ENCODE data around the gene C2.
A peak's percentile ranks its signal among the peaks of the same experiment; 100 is the strongest.

Gene C2

GRCh38 chr6:31948306-31948705 lies 20.8 kb downstream of the C2 start:
- peaks cover 10% of the 10 kb centered on the region for H3K4me1 ChIP-seq (ENCODE audit: insufficient read depth, low read length)
- H3K27me3 ChIP-seq (ENCODE audit: control insufficient read depth in 1 of 2, insufficient read depth in 2 of 2, low read length in 2 of 2) = no peaks in the 10 kb centered on the region
- H3K9me3 ChIP-seq (ENCODE audit: low read length) = no peaks in the 10 kb centered on the region
- H3K4me3 ChIP-seq (ENCODE audit: low read depth in 1 of 2, low read length in 2 of 2) = no peak overlapping the region
- H3K36me3 ChIP-seq (ENCODE audit: insufficient read depth, low read length) = peaks cover 22% of the 10 kb centered on the region
- H3K9ac ChIP-seq (ENCODE audit: low read length) = no peak overlapping the region
- no peak overlapping the region for H3K27ac ChIP-seq (ENCODE audit: low read depth, low read length)

GRCh38 chr6:31948753-31949413 lies 21.4 kb downstream of the C2 start:
- Histone ChIP-seq H3K27me3 (ENCODE audit: control insufficient read depth in 1 of 2, insufficient read depth in 2 of 2, low read length in 2 of 2) (no peaks in the 10 kb centered on the region), H3K9ac (ENCODE audit: low read length) (no peak overlapping the region), H3K9me3 (ENCODE audit: low read length) (no peaks in the 10 kb centered on the region), H3K27ac (ENCODE audit: low read depth, low read length) (no peak overlapping the region), H3K4me1 (ENCODE audit: insufficient read depth, low read length) (peaks cover 10% of the 10 kb centered on the region), H3K4me3 (ENCODE audit: low read depth in 1 of 2, low read length in 2 of 2) (no peak overlapping the region), H3K36me3 (ENCODE audit: insufficient read depth, low read length) (peaks cover 28% of the 10 kb centered on the region)

GRCh38 chr6:31949926-31950548 lies 22.5 kb downstream of the C2 start:
- Histone ChIP-seq H3K4me1 (ENCODE audit: insufficient read depth, low read length) (peaks cover 6% of the 10 kb centered on the region), H3K9ac (ENCODE audit: low read length) (no peak overlapping the region), H3K27me3 (ENCODE audit: control insufficient read depth in 1 of 2, insufficient read depth in 2 of 2, low read length in 2 of 2) (no peaks in the 10 kb centered on the region), H3K36me3 (ENCODE audit: insufficient read depth, low read length) (peaks cover 40% of the 10 kb centered on the region), H3K9me3 (ENCODE audit: low read length) (no peaks in the 10 kb centered on the region), H3K27ac (ENCODE audit: low read depth, low read length) (no peak overlapping the region), H3K4me3 (ENCODE audit: low read depth in 1 of 2, low read length in 2 of 2) (no peak overlapping the region)

- Histone ChIP-seq H3K9me3 (ENCODE audit: low read length) (no peaks in the 10 kb centered on the region), H3K4me3 (ENCODE audit: low read depth in 1 of 2, low read length in 2 of 2) (no peak overlapping the region), H3K27ac (ENCODE audit: low read depth, low read length) (peak overlapping the region; percentile 4)
Observed at GRCh38 chr6:31952140-31952805, 24.8 kb downstream of the C2 start.

GRCh38 chr6:31952890-31953289 lies 25.4 kb downstream of the C2 start:
- H3K4me1 ChIP-seq (ENCODE audit: insufficient read depth, low read length) = peaks cover 9% of the 10 kb centered on the region
- no peaks in the 10 kb centered on the region for H3K27me3 ChIP-seq (ENCODE audit: control insufficient read depth in 1 of 2, insufficient read depth in 2 of 2, low read length in 2 of 2)
- peaks cover 57% of the 10 kb centered on the region for H3K36me3 ChIP-seq (ENCODE audit: insufficient read depth, low read length)
- H3K27ac ChIP-seq (ENCODE audit: low read depth, low read length) = no peak overlapping the region
- no peaks in the 10 kb centered on the region for H3K9me3 ChIP-seq (ENCODE audit: low read length)
- no peak overlapping the region for H3K9ac ChIP-seq (ENCODE audit: low read length)
- H3K4me3 ChIP-seq (ENCODE audit: low read depth in 1 of 2, low read length in 2 of 2) = no peak overlapping the region

More at GRCh38 chr6:31952140-31952805, 24.8 kb downstream of the C2 start:
- H3K9ac ChIP-seq (ENCODE audit: low read length) = no peak overlapping the region
- H3K27me3 ChIP-seq (ENCODE audit: control insufficient read depth in 1 of 2, insufficient read depth in 2 of 2, low read length in 2 of 2) = no peaks in the 10 kb centered on the region
- H3K36me3 ChIP-seq (ENCODE audit: insufficient read depth, low read length) = peaks cover 56% of the 10 kb centered on the region
- peaks cover 2% of the 10 kb centered on the region for H3K4me1 ChIP-seq (ENCODE audit: insufficient read depth, low read length)

- H3K27ac ChIP-seq (ENCODE audit: low read depth, low read length) = no peak overlapping the region
- H3K4me3 ChIP-seq (ENCODE audit: low read depth in 1 of 2, low read length in 2 of 2) = no peak overlapping the region
- no peaks in the 10 kb centered on the region for H3K9me3 ChIP-seq (ENCODE audit: low read length)
- no peak overlapping the region for H3K9ac ChIP-seq (ENCODE audit: low read length)
- no peaks in the 10 kb centered on the region for H3K27me3 ChIP-seq (ENCODE audit: control insufficient read depth in 1 of 2, insufficient read depth in 2 of 2, low read length in 2 of 2)
- peaks cover 17% of the 10 kb centered on the region for H3K4me1 ChIP-seq (ENCODE audit: insufficient read depth, low read length)
- H3K36me3 ChIP-seq (ENCODE audit: insufficient read depth, low read length) = peaks cover 57% of the 10 kb centered on the region
Observed at GRCh38 chr6:31954511-31954910, 27.0 kb downstream of the C2 start.

GRCh38 chr6:31956796-31957195 lies 29.3 kb downstream of the C2 start:
- H3K9me3 ChIP-seq (ENCODE audit: low read length) = no peaks in the 10 kb centered on the region
- peaks cover 67% of the 10 kb centered on the region for H3K36me3 ChIP-seq (ENCODE audit: insufficient read depth, low read length)
- H3K27ac ChIP-seq (ENCODE audit: low read depth, low read length) = no peak overlapping the region
- H3K27me3 ChIP-seq (ENCODE audit: control insufficient read depth in 1 of 2, insufficient read depth in 2 of 2, low read length in 2 of 2) = no peaks in the 10 kb centered on the region
- H3K9ac ChIP-seq (ENCODE audit: low read length) = no peak overlapping the region
- H3K4me3 ChIP-seq (ENCODE audit: low read depth in 1 of 2, low read length in 2 of 2) = no peak overlapping the region
- peaks cover 22% of the 10 kb centered on the region for H3K4me1 ChIP-seq (ENCODE audit: insufficient read depth, low read length)

GRCh38 chr6:31958412-31958740 lies 30.9 kb downstream of the C2 start:
- Histone ChIP-seq H3K27ac (ENCODE audit: low read depth, low read length) (peak overlapping the region; percentile 70), H3K9ac (ENCODE audit: low read length) (peak overlapping the region; percentile 98), H3K27me3 (ENCODE audit: control insufficient read depth in 1 of 2, insufficient read depth in 2 of 2, low read length in 2 of 2) (no peaks in the 10 kb centered on the region), H3K4me1 (ENCODE audit: insufficient read depth, low read length) (peaks cover 22% of the 10 kb centered on the region), H3K4me3 (ENCODE audit: low read depth in 1 of 2, low read length in 2 of 2) (peak overlapping the region; percentile 81 to 99), H3K9me3 (ENCODE audit: low read length) (no peaks in the 10 kb centered on the region), H3K36me3 (ENCODE audit: insufficient read depth, low read length) (peaks cover 68% of the 10 kb centered on the region)

GRCh38 chr6:31958741-31959739 lies 31.5 kb downstream of the C2 start, which contains the start of the genes NELFE and SKIC2:
Gene NELFE, minus strand, starts transcription at chr6:31958971. Its CDS starts 525 bp downstream, at chr6:31958446.
Gene SKIC2, plus strand, starts transcription at chr6:31959175. Its CDS starts 18 bp downstream, at chr6:31959193.
- no peaks in the 10 kb centered on the region for H3K9me3 ChIP-seq (ENCODE audit: low read length)
- H3K27me3 ChIP-seq (ENCODE audit: control insufficient read depth in 1 of 2, insufficient read depth in 2 of 2, low read length in 2 of 2) = no peaks in the 10 kb centered on the region
- peak within 1 kb of the TSS; percentile 81 to 99 for H3K4me3 ChIP-seq (ENCODE audit: low read depth in 1 of 2, low read length in 2 of 2)
- H3K9ac ChIP-seq (ENCODE audit: low read length) = peak within 1 kb of the TSS; percentile 98
- H3K27ac ChIP-seq (ENCODE audit: low read depth, low read length) = peak within 1 kb of the TSS; percentile 70
- H3K36me3 ChIP-seq (ENCODE audit: insufficient read depth, low read length) = peaks cover 68% of the 10 kb centered on the region
- H3K4me1 ChIP-seq (ENCODE audit: insufficient read depth, low read length) = peaks cover 22% of the 10 kb centered on the region

GRCh38 chr6:31961616-31962015 lies 34.1 kb downstream of the C2 start:
- H3K27me3 ChIP-seq (ENCODE audit: control insufficient read depth in 1 of 2, insufficient read depth in 2 of 2, low read length in 2 of 2) = no peaks in the 10 kb centered on the region
- no peak overlapping the region for H3K9ac ChIP-seq (ENCODE audit: low read length)
- H3K27ac ChIP-seq (ENCODE audit: low read depth, low read length) = no peak overlapping the region
- peaks cover 73% of the 10 kb centered on the region for H3K36me3 ChIP-seq (ENCODE audit: insufficient read depth, low read length)
- H3K4me1 ChIP-seq (ENCODE audit: insufficient read depth, low read length) = peaks cover 22% of the 10 kb centered on the region
- H3K9me3 ChIP-seq (ENCODE audit: low read length) = no peaks in the 10 kb centered on the region
- H3K4me3 ChIP-seq (ENCODE audit: low read depth in 1 of 2, low read length in 2 of 2) = no peak overlapping the region

GRCh38 chr6:31963921-31964320 lies 36.4 kb downstream of the C2 start:
- no peaks in the 10 kb centered on the region for H3K9me3 ChIP-seq (ENCODE audit: low read length)
- H3K36me3 ChIP-seq (ENCODE audit: insufficient read depth, low read length) = peaks cover 86% of the 10 kb centered on the region
- H3K27ac ChIP-seq (ENCODE audit: low read depth, low read length) = no peak overlapping the region
- H3K27me3 ChIP-seq (ENCODE audit: control insufficient read depth in 1 of 2, insufficient read depth in 2 of 2, low read length in 2 of 2) = no peaks in the 10 kb centered on the region
- peaks cover 8% of the 10 kb centered on the region for H3K4me1 ChIP-seq (ENCODE audit: insufficient read depth, low read length)
- no peak overlapping the region for H3K4me3 ChIP-seq (ENCODE audit: low read depth in 1 of 2, low read length in 2 of 2)
- H3K9ac ChIP-seq (ENCODE audit: low read length) = no peak overlapping the region

Data from muscle layer of colon (tissue), 2 donors.